ENCODE measurements around the gene VPS13D. TPM values are rescaled to one million over a fixed set of nuclear protein-coding genes. Genes with fewer than 3 reads are reported as not detected.
"Not testable (repeated sequence)": the region's sequence is repeated elsewhere in the genome, so short reads cannot be mapped to it uniquely, and the experiment has no call there.

VPS13D gene
- total RNA-seq, 4 donors from 2014 or later = 42.5 to 103 (median 59.8) TPM

- H3K27ac ChIP-seq = peak overlapping the region; percentile 78 to 93 (median 90)
- no peaks in the 10 kb centered on the region for H3K9me3 ChIP-seq
- peaks cover 34 to 97% (median 85%) of the 10 kb centered on the region in 3 donors for H3K4me1 ChIP-seq
- WGBS, 2 donors = 33 to 43% methylated on average over 4 of the region's 4 CpGs
- intact Hi-C loops (cut with DNase I) = no loop called here
- no peak for TF ChIP-seq CTCF (IDR thresholded peaks at IDR 0.05)
- H3K27me3 ChIP-seq = no peaks in the 10 kb centered on the region
- DNase-seq = no peak
- peaks cover 0 to 51% (median 0%) of the 10 kb centered on the region in 3 donors for H3K36me3 ChIP-seq
- H3K4me3 ChIP-seq = no peak overlapping the region
Measured at GRCh38 chr1:12454406-12455391, 224.9 kb downstream of the VPS13D start.

- peak overlapping the region in 3 of 4 donors; percentile 90 to 93 (median 90) for H3K27ac ChIP-seq
- 92 to 100% methylated on average over 5 to 7 of the region's 7 CpGs for WGBS, 2 donors
- peaks cover 20 to 97% (median 78%) of the 10 kb centered on the region in 3 donors for H3K4me1 ChIP-seq
- DNase-seq; intact Hi-C loops (cut with DNase I); H3K27me3 ChIP-seq; H3K4me3 ChIP-seq; H3K9me3 ChIP-seq: not testable (repeated sequence)
- H3K36me3 ChIP-seq = peaks cover 0 to 62% (median 5%) of the 10 kb centered on the region in 3 donors
Measured at GRCh38 chr1:12456081-12456480, 226.3 kb downstream of the VPS13D start.

- Histone ChIP-seq H3K4me1 (peaks cover 19 to 97% (median 71%) of the 10 kb centered on the region in 3 donors), H3K9me3 (no peaks in the 10 kb centered on the region), H3K27ac (peak overlapping the region; percentile 52 to 93 (median 86)), H3K27me3 (no peaks in the 10 kb centered on the region), H3K36me3 (peaks cover 0 to 61% (median 5%) of the 10 kb centered on the region in 3 donors), H3K4me3 (no peak overlapping the region)
- DNase-seq = no peak
- WGBS, 2 donors = 22 to 27% methylated on average over 1 of the region's 1 CpG
- TF ChIP-seq CTCF (IDR thresholded peaks at IDR 0.05) = no peak
- no peak for TF ChIP-seq POLR2A (IDR thresholded peaks at IDR 0.05)
- intact Hi-C loops (cut with DNase I) = no loop called here
Measured at GRCh38 chr1:12456979-12457378, 227.1 kb downstream of the VPS13D start.

- no peak for TF ChIP-seq CTCF (IDR thresholded peaks at IDR 0.05)
- TF ChIP-seq POLR2A (IDR thresholded peaks at IDR 0.05) = no peak
- Histone ChIP-seq H3K36me3 (peaks cover 0 to 59% (median 5%) of the 10 kb centered on the region in 3 donors), H3K27me3 (no peaks in the 10 kb centered on the region), H3K9me3 (no peaks in the 10 kb centered on the region), H3K27ac (peak overlapping the region; percentile 45 to 93 (median 86)), H3K4me1 (peaks cover 19 to 97% (median 64%) of the 10 kb centered on the region in 3 donors), H3K4me3 (no peak overlapping the region)
- intact Hi-C loops (cut with DNase I) = no loop called here
- 70 to 79% methylated on average over 4 of the region's 4 CpGs for WGBS, 2 donors
- DNase-seq = no peak
Measured at GRCh38 chr1:12457771-12458170, 227.9 kb downstream of the VPS13D start.

GRCh38 chr1:12458571-12458970 lies 228.7 kb downstream of the VPS13D start:
- Histone ChIP-seq H3K4me3 (no peak overlapping the region), H3K27ac (peak overlapping the region; percentile 45 to 93 (median 86)), H3K36me3 (peaks cover 0 to 67% (median 5%) of the 10 kb centered on the region in 3 donors), H3K27me3 (no peaks in the 10 kb centered on the region), H3K9me3 (no peaks in the 10 kb centered on the region), H3K4me1 (peaks cover 16 to 97% (median 64%) of the 10 kb centered on the region in 3 donors)
- TF ChIP-seq CTCF (IDR thresholded peaks at IDR 0.05) (no peak), POLR2A (IDR thresholded peaks at IDR 0.05) (no peak)
- 57 to 58% methylated on average over 1 of the region's 1 CpG for WGBS, 2 donors
- intact Hi-C loops (cut with DNase I) = no loop called here
- DNase-seq = no peak

All from esophagus squamous epithelium (tissue), 5 donors.